ENCODE measurements around the gene ADD3.

- TF ChIP-seq CTCF (IDR thresholded peaks at IDR 0.05; ENCODE audit: low read length) (no peak), EZH2 (IDR thresholded peaks at IDR 0.05; ENCODE audit: borderline replicate concordance, low read length) (no peak)
These were observed 2.9 kb downstream of the ADD3 start for GRCh38 chr10:110010486-110011378.
